ENCODE data around the gene A1CF.

A1CF gene

DNA sequence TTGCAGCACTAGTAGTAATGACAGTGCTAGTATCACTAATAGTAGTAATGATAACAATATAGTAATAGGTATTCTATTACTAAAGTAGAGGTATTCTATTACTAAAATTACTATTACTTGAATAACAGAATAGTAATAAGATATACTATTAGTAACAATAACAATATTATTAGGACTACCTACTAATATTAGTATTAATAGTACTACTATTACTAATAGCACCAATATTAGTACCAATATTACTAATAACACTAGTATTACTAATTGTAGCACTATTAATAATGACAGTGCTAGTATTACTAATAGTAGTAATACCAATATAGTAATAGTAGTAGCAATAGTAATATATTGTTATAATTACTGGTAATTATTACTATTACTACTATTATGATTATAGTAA, 24.1 kb downstream of the A1CF start:
- DNase-seq, result no peak

DNA sequence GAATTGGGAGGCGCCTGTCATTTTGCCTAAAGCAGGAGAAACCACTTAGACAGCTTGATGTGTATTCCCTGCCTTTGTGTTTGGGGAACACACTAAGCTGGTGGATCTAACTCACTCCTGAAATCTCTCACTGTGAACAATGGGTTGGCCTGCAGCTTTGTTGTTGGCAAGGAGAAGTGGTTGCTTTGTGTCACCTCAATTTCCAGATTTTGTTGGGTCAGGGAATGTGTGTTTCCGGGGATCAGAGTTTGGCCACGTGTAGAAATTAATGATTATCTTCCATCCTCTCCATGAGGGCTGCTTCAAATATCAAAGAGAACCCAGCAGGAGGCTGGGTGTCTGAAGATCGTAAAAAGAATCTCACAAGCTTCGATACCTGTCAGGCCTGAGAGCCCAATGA, 27.8 kb downstream of the A1CF start:
- no peak for DNase-seq

DNA sequence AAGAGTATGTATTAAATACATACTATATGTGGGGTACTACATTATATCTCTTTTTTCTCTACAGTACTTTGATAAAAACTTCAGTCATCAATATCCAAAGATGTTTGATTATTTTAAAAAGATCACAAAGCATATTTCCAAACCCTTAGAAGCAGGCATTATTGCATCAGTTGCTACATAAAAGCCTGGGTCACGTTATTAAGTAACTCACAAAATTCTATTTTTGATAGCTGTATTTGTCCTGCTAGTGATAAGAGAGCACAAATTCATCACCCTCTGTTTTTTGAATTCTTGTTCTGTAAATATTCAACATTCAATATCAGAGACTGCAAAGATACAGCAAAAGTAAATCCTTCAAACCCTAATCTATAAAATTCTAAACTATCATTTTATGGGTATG, 30.0 kb downstream of the A1CF start:
- DNase-seq, result no peak

- no peak for DNase-seq
These were observed 30.4 kb downstream of the A1CF start for GRCh38 chr10:50855015-50855414.

DNA sequence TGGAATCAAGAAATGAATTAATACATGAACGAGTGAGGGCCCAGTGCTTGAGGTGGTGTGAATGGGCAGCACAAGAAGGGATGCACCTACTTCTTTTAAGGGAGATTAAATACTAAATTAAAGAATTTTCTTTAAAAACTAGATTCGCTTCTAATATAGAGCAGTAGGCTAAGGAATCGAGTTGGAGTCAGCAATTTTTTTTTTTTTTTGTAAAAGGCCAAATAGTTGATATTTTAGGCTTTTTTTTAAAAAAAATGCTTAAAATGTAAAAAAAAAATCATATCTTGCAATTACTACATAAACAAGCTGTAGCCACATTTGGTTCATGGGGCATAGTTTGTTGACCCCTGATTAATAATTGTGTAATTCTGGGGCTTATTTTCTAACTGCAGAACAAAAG, 31.9 kb downstream of the A1CF start:
- no peak for DNase-seq

DNA sequence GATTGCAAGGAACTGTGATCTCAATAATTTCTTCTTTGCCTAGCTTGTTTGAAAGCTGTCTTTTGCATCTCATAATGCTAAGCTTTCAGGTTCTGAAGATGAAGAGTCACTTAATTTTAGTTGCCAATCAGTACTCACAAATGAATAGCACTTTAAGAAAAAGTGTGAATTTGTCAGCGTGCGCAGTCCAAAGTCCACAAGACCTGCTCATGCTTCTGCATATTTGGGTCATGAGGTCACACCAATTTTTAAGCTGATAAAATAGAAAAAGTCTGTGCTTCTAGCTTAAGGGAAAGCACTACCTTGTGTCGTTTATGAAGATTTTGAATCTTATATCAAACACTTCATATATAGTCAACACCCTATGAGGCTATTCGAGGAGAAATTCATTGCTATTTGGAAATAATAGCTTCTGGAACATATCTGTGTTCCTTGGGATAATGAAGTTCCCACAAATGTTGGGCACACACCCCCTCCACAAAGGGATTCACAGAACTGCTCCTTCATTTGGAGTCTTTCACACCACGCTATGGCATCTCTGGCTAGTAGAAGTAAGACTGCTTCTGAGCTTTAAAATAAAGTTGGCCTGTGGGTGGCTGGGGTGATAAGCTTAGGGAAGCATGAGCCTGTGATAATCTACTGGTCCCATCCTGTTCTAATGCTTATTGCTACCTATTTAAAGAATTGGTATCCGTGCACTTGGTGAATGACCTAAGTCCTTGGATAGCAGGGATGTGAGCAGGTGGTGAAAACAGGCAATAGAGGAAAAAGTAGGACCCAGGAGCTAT, 33.3 kb downstream of the A1CF start:
- DNase-seq, result no peak

- DNase-seq, result no peak
These were observed 34.7 kb downstream of the A1CF start for GRCh38 chr10:50850578-50851230.

DNA sequence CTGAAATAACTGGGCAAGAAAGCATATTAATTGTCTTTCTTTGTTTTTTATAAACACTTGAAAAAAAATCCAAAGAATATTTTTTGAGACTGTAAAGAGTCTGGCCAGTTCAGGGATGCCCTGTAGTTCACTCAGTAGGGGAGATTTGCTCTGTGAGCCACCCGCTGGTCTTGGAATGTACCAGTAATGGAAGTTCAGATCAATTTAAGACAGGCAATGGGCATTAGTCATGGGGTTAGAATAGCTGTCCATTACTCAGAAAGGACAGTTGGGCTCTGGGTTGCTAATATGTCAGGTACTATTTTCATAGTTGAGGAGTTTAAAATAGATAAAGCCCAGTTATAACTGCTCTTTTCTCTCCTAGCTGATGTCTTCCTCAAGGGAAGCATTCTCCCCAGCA, 38.7 kb downstream of the A1CF start:
- no peak for DNase-seq

- DNase-seq, result no peak
These were observed 48.3 kb downstream of the A1CF start for GRCh38 chr10:50837095-50837494.

DNA sequence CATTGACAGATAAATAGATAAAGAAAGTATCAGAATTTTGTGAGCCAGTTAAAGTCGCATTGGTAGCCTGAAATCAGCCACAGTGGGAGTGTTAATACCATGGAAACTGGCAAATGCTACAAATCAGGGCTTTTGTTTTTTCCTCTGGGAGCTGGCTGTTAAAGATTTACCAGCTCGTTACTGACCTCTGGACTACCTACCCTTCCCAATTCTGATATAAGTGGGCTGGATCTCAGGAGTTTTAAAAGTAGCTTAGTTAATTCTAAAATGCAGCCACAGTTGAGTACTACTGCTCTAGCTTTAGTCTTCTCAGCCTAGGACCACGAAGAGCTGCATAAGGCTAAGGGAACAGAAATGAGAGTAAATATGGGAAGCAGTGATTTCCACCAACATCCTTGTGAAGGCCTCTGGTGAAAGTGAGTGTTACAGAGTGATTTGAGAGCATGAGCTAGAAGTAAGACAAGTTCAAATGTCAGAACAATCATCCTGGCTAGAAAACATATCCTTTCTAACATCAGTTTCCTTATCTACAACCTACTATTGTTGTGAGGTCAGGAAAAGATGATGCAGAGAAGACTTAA, 53.2 kb downstream of the A1CF start:
- no peak for DNase-seq

GRCh38 chr10:50830066-50830465, 55.4 kb downstream of the A1CF start:
- DNase-seq, result no peak

- DNase-seq, result no peak
These were observed 60.6 kb downstream of the A1CF start for GRCh38 chr10:50824782-50825181.

GRCh38 chr10:50823789-50824188, 61.6 kb downstream of the A1CF start:
- DNase-seq, result no peak

DNA sequence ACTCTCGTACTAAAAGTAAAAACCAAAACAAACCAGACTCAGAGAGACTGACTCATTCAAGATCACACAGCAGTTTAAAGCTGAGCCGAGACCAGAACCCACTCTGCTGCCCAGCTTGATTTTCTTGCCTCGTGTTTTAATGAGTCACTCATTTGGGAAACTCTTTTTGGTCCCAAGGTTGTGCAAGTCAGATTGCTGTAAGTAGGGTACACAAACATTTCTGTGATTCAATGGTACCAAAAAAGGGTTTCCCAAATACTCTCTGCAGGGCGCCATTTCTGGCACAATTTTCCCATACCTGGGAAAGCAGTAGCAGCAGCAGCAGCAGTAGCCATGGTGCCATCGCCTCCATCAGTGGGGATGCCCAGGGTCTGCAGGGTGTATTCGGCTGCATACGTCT, 75.8 kb downstream of the A1CF start:
- no peak for DNase-seq

DNA sequence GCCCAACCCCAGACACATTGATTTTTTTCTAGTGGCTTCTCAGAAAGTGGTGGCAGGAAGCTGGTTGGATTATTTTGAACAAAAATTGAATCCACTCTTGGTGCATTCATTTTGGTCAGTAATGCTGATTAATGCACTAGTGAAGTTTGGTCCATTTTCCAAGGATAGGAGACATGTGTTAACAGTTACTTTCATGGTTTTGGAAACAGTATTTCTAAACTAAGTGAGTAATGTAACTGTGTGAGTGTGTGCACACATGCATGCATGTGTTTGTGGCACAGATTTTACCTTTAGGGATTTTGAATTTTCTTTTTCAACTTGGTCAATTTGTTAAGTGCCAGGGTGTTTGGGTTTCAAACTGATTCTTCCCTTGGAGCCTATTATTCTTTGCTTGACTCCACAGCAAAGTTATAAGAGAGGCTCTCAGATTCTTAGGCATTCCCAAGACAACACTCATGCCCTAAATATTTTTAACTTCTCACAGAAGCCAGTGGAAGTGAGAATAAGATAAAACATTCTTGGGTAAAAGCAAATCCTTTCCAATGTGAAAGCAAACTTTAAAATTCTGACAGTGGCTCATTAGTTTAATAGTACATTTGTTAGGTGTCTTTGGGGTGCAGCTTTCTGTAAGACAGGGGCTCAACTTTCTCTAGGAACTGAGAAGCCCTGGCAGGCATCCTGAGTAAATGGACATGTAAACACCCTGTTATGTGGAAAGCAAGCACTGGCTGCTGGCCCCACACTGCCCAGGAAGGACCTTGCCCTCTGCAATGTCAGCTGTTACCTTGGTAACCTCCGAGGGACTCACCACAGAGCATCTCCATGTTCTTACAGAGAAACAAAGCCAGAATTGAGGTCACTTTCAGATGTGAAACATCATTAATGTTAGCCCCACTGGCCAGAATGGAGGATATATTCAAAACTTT, 77.3 kb downstream of the A1CF start:
- DNase-seq, result no peak

GRCh38 chr10:50805981-50806622, 79.3 kb downstream of the A1CF start:
- DNase-seq, result no peak

GRCh38 chr10:50799595-50799994, 85.8 kb downstream of the A1CF start:
- no peak for DNase-seq

DNA sequence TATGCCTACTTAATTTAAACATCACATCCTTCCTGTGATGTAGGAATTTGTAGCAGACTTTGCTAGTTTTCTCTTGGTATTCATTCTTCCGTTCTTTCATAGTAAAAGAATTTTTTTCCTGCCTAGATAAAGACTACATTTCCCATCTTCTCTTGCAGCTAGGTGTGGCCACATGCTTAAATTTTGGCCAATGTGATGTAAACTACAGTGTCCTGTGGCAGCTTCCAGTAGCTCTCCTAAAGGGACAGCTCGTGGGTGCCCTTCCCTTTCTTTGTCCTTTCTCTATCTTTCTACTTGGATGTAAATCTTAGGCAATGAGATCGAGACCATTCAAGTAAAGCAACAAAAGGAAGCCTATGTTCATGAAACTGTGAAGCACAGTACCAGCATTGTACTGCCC, 87.1 kb downstream of the A1CF start:
- no peak for DNase-seq

- DNase-seq, result no peak
These were observed 88.7 kb downstream of the A1CF start for GRCh38 chr10:50796693-50797092.

GRCh38 chr10:50794490-50794889, 90.9 kb downstream of the A1CF start:
- DNase-seq, result no peak

DNA sequence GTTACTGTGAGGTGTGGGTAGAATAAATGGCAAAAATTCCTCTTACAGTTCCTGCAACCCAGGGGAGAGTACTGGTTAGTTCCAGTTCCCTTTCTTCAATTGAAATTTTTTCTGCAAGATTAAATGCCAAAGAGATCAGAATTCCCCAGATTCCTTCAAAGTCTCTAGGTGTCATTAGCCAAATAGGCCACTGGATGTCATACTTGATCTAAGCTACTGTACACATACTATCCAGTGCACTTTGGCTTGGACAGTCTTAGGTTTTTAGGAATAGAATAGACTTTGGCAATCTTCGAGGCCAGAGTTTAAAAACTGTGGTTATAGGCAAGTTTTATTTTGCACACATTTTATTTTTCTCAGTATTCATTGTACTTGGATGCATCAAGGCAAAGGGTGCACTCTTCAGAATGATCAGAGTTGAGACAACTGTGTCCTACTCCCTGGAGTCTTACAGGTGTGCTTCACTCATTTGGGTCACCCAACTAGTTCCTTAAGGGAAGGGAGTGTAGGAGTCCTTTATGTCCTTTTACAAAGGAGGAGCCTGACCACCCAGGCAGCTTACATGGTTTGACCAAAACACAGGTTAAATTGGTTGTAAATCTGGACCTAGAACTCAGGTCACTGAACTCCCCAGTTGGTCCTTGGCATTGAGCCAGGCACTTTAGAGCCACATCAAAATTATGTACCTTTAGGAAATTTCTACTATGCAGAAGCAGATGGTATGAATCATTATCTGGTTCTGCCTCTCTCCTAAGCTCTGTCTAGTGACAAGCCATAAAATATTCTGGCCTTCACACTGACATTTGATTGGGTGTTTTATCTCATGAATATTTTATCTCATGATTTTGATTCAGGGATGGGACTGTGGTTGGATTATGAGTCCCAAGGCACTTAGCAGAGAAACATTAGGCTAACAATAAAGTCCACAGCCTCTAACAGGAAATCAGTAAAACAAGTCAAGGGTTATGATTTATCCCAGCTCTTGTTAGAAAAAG, 96.2 kb downstream of the A1CF start:
- no peak for DNase-seq

Data from NCI-H187 (cell line).